ENCODE results near the gene LTBP3. TPM values are rescaled to one million over a fixed set of nuclear protein-coding genes. Genes with fewer than 3 reads are reported as not detected.
A peak's percentile ranks its signal among the peaks of the same experiment; 100 is the strongest.

The LTBP3 gene
- total RNA-seq, 1 experiment from 2014 or later, result 10.6 TPM

GRCh38 chr11:65558930-65559509 is 861 bp upstream of the LTBP3 start:
- no peak overlapping the region for H3K23ac ChIP-seq (ENCODE audit: insufficient read length, low read depth, low read length)
- no peak overlapping the region for H2AK5ac ChIP-seq (ENCODE audit: insufficient read length, low read length)
- no peak overlapping the region for H3K27ac ChIP-seq (ENCODE audit: insufficient read length, low read depth, low read length)
- no peak overlapping the region for H3K4ac ChIP-seq (ENCODE audit: low read depth, low read length)
- no peak overlapping the region for H2AFZ ChIP-seq (ENCODE audit: low read length)
- H3K9me3 ChIP-seq (ENCODE audit: control insufficient read depth, low read depth, low read length), result no peaks in the 10 kb centered on the region
- DNase-seq, result no peak
- no peaks in the 10 kb centered on the region for H3K79me2 ChIP-seq (ENCODE audit: insufficient read depth, low read length)
- H3K4me1 ChIP-seq (ENCODE audit: insufficient read depth, low read length), result peaks cover 9% of the 10 kb centered on the region; the same call in 1 of the 2 replicates
- no peak overlapping the region for H4K5ac ChIP-seq (ENCODE audit: insufficient read length, low read depth, low read length)
- no peak overlapping the region for H4K91ac ChIP-seq (ENCODE audit: insufficient read length, low read depth, low read length)
- H3K27me3 ChIP-seq (ENCODE audit: insufficient read depth, low read length), result no peaks in the 10 kb centered on the region; the same call in 1 of the 2 replicates
- Mint-ChIP-seq H3K9me3 (no peaks in the 10 kb centered on the region), H3K4me3 (peak overlapping the region; percentile 45 to 72; a peak in 4 of 5 replicates), H3K27ac (no peak overlapping the region), H3K4me1 (peaks cover 46 to 63% of the 10 kb centered on the region in 2 experiments), H3K27me3 (ENCODE audit: low read depth) (peaks cover 48% of the 10 kb centered on the region), H3K36me3 (ENCODE audit: insufficient read depth in 1 of 3, low read depth in 3 of 3) (no peaks in the 10 kb centered on the region)
- TF ChIP-seq, protein P1, sequence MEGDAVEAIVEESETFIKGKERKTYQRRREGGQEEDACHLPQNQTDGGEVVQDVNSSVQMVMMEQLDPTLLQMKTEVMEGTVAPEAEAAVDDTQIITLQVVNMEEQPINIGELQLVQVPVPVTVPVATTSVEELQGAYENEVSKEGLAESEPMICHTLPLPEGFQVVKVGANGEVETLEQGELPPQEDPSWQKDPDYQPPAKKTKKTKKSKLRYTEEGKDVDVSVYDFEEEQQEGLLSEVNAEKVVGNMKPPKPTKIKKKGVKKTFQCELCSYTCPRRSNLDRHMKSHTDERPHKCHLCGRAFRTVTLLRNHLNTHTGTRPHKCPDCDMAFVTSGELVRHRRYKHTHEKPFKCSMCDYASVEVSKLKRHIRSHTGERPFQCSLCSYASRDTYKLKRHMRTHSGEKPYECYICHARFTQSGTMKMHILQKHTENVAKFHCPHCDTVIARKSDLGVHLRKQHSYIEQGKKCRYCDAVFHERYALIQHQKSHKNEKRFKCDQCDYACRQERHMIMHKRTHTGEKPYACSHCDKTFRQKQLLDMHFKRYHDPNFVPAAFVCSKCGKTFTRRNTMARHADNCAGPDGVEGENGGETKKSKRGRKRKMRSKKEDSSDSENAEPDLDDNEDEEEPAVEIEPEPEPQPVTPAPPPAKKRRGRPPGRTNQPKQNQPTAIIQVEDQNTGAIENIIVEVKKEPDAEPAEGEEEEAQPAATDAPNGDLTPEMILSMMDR (conservative IDR thresholded peaks at IDR 0.05), result no peak
- H3K9ac ChIP-seq (ENCODE audit: extremely low read depth, insufficient read length, low read length), result no peak overlapping the region
- H4K8ac ChIP-seq (replicated peaks; ENCODE audit: insufficient read length, low read depth, low read length), result no peak overlapping the region
- H3K79me1 ChIP-seq (ENCODE audit: insufficient read depth, low read depth, low read length, poor library complexity, severe bottlenecking), result no peaks in the 10 kb centered on the region
- no peak overlapping the region for H3K18ac ChIP-seq (ENCODE audit: insufficient read length, low read depth, low read length)
- H3K14ac ChIP-seq (ENCODE audit: insufficient read depth, low read length), result peak overlapping the region; percentile 0; the same call in 1 of the 2 replicates
- H2BK15ac ChIP-seq (ENCODE audit: low read depth, low read length), result no peak overlapping the region
- no peak overlapping the region for H3T11ph ChIP-seq (ENCODE audit: low read length)
- no peak overlapping the region for H2BK20ac ChIP-seq (ENCODE audit: low read depth, low read length, poor library complexity, severe bottlenecking)
- no peak overlapping the region for H3K56ac ChIP-seq (ENCODE audit: insufficient read length, low read depth, low read length)
- no CpG with 5 or more reads among the region's 19 CpGs for WGBS (ENCODE audit: extremely low coverage, insufficient read length, low lambda C conversion rate)
- H3K23me2 ChIP-seq (ENCODE audit: insufficient read length, low read depth, low read length, poor library complexity, severe bottlenecking), result no peaks in the 10 kb centered on the region
- no peaks in the 10 kb centered on the region for H4K20me1 ChIP-seq (ENCODE audit: control insufficient read depth, insufficient read depth, insufficient read length)
- peak overlapping the region; percentile 22 for H3K4me2 ChIP-seq (ENCODE audit: insufficient read depth, insufficient read length, low read length)
- no peak overlapping the region for H2BK120ac ChIP-seq (ENCODE audit: low read depth, low read length, poor library complexity, severe bottlenecking)
- H2BK12ac ChIP-seq (ENCODE audit: insufficient read length, low read depth, low read length), result no peak overlapping the region
- no peak overlapping the region for H2BK5ac ChIP-seq (ENCODE audit: insufficient read length, low read length)

All from H9 (cell line).